GM12801 (cell line): ENCODE data around the gene CYP24A1.

Experiments
- TF ChIP-seq, protein P1 (sequence below): IDR thresholded peaks from one replicate; pipeline ENCODE4 v1.5.1; 2011; ENCODE audit warnings: control low read depth; ENCODE audit not compliant: insufficient read length; ENCODE audit errors: extremely low read depth

CYP24A1 gene

DNA sequence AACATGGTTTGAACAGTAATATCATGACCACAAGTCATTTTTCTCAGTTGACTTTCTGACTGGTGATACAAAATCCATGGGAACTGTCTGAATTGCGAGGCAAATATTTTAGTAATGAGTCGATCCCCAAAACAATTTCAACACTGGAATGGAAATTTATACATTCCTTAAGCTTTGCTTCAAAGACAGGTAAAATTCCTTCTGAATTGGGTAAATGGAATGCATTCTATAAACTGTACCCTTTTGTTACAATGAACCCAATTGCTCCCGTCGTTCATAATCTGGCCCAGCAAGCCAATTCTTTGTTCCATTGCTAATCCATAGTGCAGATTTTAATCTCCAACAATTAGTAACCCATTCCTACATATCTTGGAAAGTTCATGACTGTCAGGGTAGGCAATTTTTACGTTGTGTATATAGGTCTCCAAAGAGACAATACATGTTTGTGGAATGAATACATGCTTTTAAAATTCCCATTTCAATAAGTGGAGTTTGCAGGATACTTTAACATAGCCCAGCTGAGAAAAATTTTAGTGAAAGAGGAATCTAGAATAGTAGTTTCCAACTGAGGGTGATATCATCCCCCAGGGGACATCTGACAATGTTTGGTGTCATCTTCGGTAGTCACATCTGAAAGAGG, 32.7 kb downstream of the CYP24A1 start:
- TF ChIP-seq, protein P1, sequence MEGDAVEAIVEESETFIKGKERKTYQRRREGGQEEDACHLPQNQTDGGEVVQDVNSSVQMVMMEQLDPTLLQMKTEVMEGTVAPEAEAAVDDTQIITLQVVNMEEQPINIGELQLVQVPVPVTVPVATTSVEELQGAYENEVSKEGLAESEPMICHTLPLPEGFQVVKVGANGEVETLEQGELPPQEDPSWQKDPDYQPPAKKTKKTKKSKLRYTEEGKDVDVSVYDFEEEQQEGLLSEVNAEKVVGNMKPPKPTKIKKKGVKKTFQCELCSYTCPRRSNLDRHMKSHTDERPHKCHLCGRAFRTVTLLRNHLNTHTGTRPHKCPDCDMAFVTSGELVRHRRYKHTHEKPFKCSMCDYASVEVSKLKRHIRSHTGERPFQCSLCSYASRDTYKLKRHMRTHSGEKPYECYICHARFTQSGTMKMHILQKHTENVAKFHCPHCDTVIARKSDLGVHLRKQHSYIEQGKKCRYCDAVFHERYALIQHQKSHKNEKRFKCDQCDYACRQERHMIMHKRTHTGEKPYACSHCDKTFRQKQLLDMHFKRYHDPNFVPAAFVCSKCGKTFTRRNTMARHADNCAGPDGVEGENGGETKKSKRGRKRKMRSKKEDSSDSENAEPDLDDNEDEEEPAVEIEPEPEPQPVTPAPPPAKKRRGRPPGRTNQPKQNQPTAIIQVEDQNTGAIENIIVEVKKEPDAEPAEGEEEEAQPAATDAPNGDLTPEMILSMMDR, result no peak

DNA sequence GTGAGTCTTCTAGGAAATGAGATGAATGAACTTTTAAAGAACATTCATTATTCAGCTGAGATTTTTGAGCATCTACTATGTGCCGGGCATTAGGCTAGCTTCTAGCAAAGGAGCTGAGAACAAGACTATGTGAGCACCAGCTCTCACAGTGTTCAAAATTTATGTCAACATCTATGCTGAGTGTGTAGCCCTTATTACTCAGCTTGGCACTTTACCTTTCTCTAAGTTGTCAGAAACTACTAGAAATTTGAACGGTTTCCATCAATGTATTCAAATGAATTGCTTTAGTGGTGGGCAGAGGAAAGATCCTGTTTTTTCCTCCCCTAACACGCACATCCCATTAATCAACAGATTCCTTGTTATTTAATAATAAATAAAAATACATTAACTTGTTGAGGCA, 33.3 kb downstream of the CYP24A1 start:
- TF ChIP-seq, protein P1, result no peak

DNA sequence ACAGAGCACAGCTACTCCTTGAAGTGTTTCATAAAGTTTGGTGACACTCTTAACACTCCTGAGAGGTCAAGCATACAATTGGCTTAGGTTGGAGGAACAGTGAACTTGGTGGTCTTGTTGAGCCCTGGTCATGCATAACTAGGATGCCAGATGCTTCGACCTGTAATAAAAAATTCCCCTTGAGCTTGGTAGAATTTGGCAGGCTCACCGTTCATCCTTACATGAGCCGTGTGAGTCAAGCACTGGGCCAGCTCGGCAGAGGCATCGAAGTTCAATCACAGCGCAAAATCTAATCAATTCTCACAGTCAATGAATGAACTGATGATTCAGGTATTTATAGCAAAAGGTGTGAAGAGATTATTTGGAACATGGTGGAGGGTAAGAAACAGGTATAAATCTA, 33.7 kb downstream of the CYP24A1 start:
- TF ChIP-seq, protein P1, result no peak

DNA sequence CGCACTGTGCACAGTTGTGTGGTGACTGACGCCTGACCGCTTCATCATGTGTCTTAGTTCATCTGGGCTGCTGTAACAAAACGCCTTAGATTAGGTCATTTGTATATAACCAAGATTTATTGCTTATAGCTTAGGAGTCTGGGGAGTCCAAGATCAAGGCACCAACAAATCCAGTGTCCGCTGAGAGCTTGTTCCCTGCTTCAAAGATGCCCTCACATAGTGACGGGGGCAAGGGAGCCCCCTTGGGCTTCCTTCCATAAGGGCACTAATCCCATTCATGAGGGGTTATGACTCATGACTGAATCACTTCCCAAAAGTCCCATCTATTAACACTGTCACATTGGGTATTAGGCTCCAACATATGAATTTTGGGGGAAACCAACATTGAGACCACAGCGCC, 34.6 kb downstream of the CYP24A1 start:
- TF ChIP-seq, protein P1, result no peak

DNA sequence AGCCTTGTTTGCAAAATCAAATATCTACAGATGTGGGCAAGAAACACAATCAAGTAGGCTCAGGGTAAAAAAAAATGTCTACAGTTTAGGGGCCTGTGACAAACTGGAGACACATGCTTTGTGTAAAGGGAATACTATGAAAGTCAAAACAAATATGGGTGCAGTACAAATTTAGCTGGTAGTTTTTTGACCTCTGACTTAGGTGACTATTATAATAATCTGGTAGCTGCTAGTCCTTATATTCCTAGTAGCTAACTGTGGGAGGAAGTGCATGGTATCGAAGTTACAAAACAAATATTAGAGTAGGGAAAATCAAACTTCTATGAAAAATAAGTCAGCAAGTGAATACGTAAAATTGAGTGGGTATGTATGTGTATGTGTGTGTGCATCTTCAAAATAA, 35.4 kb downstream of the CYP24A1 start:
- TF ChIP-seq, protein P1, result no peak

DNA sequence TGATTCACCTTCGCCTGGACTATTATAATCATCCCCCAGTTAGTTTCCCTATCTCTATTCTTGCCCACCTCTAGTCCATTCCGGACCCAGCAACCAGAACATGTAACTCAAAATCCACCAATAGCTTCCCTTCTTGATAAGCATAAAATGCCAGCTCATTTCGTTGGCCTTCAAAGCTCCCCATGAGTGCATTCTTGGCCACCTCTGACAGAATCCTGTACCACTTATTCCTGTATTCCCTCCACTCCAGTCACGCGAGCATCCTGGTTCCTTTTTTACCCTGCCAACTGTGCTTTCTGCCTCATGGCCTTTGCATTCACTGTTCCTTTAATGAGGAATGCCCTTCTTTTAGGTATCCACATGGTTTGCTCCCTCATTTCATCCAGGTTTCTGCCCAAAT, 36.7 kb downstream of the CYP24A1 start:
- TF ChIP-seq, protein P1, result no peak

DNA sequence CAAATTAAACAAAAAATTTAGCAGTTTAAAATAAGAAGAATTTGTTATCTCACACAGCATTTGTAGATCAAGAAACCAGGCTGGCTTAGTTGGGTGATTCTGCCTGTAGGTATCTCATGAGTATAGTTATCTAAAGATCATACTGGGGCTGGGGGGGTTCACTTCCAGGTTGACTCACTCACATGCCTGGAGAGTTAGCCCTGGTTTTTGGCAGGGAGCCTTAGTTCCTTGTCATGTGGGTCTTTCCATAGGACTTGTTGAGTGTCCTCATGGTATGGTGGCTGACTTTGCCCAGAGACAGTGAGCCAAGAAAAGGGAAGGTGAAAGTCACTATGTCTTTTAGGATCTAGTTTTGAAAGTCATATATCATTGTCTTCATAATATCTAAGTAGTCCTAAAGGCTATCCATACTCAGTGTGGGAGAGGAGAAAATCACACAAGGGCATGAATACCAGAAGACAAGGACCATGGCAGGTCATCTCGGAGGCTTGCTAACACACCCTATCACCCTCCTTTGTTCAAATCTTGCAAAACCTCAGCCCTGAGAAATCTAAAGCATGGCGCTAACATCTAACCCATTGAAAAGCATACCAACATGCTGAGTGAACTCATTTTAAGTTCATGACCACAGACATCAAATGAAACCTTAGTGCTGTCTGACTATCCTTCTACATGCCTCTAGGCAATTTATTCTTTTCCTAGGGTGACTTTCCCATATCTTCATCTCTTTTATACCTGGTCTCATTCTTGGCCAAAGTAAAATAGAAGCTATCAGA, 39.2 kb downstream of the CYP24A1 start:
- TF ChIP-seq, protein P1, result no peak
